HG03103 (cell line): Measurements from ENCODE around the gene MCM3.

Experiments
- ATAC-seq: cut with Tn5 transposase; IDR thresholded peaks from one replicate; pipeline ENCODE4 v1.9.1; 2021; ENCODE audit warnings: low read depth; ENCODE audit not compliant: unreplicated experiment

The MCM3 gene

DNA sequence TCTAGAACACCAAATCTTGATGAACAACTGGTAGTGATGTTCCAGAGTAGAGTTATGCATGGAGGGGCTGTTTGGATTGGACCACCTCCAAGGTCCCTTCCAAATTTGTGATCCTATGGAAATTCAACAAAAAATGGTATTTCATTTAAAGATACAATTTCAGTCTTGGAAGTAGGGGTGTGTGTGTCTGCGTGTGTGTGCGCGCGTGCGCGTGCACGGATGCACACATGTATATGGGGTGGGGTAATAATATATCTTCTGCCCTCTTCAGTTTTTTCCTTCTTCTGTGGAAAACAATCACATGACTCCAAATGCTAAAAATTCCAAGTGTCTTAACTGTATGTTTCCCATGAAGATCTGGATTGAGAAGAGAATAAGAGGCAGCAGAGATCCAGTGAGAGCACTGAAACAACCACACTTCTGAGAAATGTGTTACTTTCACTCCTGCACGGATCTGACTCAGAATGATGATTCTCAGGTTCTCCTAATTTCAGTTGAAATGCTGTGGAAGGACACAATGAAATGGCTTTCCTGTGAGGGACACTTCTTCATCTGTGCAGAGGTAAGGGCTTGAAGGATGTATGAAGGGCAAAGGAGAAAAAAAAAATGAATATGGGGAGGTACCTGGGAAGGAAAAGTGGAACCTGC is 29.7 kb downstream of the MCM3 start:
- no peak for ATAC-seq

DNA sequence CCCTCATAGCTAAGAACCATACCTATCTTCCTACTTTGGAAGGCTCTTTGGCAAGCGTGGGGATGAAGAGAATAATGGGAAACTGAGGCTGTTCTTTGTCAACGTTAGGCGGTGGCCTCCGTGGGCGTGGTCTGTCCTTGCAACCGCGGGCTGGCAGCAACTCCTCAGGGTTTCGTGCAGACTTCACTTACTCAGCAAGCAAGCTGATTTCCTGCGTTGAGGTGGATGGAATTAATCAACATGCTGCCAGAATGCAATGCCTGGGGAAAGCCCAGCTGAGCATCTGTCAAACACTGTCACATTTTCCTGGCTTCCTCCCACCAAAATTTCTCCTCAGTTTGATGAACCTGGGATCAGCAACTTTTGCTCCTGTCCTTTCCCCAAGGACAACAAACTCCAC is 31.0 kb downstream of the MCM3 start:
- no peak for ATAC-seq

DNA sequence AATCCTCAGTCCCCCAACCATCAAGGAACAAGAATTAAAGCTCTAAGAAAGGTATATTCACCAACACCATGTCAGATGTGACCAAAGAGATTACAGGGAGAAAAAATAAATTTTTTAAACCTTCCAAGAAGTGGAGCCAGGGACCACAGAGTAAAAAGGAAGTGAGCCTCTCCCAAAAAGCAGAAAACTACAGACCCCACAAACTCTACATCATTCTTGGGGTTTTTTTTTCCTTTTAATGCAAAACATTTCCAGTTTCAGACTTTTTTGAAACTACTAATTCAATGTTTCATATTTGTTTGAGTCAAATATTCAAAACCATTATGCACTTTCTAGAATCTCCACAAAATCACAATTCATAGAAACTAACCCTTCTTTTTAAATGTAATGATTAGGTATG is 33.4 kb downstream of the MCM3 start:
- no peak for ATAC-seq

DNA sequence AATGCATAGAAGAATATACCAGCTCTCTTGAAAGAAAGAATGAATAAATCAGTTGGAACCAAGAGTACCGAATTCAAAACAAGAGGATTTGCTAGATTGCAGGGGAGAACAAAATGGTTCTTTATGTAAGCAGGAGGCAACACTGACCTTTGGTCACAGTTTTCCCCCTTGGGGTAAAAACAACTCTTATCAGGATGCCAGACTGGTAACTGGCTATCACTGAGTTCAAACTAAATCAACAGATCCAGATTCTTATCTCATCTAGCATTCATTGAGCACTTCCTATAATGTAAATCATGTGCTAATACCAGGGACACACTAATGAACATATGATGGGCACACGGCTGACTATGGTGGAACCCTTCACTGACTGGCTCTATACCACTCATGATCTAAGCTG is 35.5 kb downstream of the MCM3 start:
- no peak for ATAC-seq

DNA sequence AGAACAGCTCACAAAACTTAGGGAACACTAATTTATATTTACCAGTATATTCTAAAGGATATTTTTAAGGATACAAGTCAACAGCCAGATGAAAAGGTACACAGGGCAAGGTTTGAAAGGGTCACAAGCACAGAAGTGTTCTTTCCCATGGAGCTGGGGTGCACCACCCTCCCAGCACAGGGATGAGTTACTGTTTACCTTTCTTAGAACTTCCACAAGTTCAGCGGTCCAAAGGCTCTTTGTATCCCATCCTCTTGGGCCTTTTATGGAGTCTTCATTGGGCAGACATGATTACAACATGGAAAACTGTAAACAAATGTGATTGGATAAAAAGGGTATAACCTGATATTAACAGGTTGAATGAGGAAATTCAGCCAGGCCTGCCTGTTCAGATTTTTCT is 39.1 kb downstream of the MCM3 start:
- ATAC-seq = no peak

DNA sequence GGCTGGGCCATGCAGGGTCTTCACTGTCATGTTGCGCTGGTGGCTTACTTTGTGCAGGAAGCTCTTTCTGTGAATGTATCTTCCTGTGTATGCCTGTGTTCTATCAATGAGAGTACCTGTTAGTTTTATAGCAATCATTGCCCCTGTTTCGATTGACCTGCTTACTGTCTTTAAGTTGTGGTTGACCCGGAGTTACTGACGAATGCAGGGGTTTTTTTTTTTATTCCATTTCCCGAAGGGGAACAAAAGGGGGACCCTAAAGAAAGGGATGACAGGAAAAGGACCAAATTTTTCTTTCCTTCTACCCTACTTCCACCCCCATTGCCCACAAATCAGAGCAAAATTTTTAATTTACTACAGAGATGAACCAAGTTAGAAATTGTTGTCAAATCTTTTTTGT is 40.1 kb downstream of the MCM3 start, which contains the start of gene IL17F:
Gene IL17F, minus strand, starts transcription at position 101 of the 400 bp plus-strand sequence. Its CDS starts 71 bp downstream, at position 30.
- no peak for ATAC-seq

DNA sequence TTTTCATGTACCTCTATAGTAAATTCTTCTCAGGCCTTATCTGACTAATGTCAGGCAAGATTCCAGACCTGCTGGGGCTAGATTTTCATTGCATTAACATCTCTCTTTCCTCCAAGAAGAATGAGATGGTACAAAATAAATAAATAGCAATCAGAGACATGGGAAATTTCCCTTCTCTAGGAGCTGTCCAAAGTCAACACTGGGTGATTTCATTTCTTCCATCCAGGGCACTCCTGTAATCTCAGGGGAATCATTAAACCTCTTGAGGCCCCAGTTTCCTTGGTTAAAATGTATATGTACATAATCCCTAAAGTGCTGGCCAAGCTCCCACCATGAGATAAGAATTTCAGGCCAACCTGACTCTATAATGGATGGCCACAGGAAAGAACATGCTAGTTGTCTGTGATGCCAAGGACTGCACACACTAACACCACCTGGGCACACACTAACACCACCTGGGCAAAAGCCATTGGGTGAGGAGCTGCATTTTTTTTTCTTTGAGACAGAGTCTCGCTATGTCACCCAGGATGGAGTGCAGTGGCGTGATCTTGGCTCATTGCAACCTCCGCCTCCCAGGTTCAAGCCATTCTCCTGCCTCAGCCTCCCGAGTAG is 41.2 kb downstream of the MCM3 start:
- no peak for ATAC-seq

DNA sequence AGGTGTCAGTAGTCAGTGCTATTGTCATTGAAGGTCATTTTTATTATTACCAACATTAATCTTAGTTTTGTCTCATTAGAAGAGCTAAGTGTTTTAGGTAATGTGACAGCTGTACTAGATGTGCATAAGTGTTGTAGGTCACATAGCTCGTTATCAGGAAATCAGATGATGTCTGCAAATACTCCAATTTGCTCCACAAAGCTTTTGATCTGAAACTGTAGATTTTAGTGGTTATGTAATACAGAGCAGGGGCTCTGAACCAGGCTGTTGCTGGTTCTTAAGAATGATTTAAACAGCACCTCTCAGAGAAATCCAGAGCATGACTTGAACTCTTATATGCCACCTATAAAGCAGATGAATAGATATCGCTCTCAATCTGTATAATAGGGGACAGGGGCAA is 42.7 kb downstream of the MCM3 start:
- ATAC-seq = no peak

DNA sequence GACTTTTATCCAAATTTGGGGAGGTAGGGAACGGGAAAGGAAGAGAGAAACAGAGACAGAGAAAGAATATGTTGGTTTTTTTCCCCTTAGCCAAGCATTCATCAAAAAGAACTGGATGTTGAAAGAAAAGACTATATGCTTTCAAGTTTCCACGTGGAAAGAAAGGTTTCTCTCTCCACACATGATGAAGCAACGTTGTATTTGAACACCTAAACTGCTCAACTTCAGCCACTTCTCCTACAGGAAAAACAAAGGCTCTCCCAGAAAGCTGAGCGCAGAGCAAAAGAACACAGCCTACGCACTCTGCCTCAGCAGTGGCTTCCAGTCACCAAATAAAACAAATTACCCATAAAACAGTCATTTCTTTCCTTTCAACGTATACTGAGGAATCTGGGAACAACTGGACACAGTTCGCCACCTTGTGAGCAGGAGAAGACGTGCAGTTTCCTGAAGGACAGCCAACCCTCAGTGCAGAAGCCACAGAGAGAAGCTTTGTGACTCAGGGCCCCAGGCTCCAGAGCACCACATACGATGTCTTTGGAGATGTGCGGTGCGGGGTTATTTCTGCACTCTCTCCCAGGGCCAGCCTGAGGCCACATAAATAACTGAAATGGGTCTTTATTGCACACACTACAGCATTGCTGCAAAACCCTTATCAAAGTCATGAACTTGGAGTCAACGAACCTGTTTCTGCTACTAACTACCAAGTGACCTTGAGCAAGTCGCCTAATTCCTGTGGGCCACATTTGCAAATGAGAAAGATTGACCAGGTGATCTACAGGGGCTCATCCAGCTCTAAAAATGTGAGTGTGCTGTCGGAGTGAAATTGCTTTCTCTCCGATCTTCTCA is 50.3 kb downstream of the MCM3 start:
- ATAC-seq = peak; percentile 85

DNA sequence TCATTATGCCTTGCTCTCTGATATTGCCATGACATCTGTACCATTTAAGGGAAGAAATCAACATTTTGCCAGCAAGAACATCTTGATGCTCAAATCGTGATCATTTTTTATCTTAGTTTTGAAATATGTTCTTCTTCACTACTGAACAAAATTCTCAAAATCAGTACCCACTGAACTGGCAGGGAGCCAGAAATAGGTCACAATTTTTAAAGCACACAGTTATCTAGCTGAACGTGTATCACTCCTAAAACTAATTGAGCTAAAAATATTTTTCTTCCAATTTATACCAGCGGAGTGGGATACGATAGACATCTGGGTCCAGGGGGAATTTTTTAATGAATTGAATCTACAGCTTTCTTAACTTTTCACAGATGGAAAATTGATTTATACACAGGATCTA is 51.5 kb downstream of the MCM3 start:
- ATAC-seq = no peak

DNA sequence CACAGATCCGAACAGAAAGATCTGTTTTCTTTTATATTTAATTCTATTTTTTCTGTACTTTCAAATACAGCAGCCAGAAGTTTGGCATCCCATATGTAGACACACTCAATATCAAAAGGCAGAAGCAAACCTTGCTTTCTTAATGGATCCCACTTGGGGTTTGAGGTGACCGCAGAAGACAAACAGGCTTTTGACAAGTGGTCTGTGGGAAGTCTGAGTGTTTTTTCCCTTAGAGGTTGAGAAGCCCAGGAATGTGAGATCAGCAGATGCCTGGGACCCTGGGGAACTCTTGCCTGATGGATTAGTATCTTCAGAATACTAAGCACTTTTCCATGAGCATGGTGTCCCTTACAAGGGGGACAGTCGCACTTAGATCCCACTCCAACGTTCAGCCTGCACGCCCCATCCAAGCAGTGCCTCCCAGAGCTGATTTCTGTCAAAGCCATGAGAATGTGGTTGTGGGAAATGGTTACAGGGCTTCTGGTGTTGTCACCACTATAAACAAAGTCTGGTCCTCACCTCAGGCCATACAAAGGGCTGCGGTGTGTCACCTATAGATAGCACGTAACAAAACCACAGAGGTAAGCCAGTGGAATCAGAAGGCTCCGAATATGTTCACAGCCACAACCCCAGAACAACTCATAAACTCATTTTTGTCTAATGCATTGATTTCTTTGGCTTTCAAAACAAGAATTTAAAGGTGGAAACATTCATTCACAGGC is 53.0 kb downstream of the MCM3 start:
- ATAC-seq = no peak

DNA sequence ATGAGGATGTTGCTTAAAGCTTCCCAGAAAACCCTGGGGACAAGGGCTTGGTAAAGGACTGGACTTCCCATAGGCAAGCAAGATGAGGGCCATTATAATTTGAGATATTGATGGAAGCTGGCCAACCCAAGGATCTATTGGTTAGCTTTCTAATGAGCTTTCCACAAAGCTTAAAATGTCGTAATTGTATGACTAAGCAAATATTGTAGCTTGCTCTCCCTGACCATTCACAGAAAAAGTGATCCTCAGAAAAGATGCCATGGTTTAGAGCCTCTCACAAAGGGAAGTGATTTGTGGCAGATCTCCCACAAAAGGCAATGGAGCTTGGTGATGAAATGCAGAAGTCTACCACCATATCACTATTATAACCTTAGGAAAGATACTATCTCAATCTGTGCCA is 53.9 kb downstream of the MCM3 start:
- ATAC-seq = no peak

DNA sequence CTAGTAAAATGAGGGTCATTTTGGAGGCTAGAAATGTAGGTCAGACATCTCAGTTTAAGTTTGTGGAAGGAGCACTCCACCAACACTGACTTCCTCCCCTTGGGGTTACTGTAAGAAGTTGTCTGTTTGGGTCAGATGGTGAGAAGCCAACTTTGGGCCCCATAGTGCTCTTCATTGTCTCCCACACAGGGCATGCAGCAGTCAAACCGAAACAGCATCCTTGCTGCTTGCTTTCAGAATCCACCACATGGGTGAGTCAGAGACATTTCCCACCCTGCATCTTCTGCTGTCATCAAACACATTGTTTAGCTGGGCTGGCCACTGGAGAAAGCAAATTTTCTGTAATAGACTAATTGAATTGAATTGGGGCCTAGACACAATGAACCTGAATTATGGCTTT is 57.0 kb downstream of the MCM3 start:
- peak; percentile 100 for ATAC-seq

DNA sequence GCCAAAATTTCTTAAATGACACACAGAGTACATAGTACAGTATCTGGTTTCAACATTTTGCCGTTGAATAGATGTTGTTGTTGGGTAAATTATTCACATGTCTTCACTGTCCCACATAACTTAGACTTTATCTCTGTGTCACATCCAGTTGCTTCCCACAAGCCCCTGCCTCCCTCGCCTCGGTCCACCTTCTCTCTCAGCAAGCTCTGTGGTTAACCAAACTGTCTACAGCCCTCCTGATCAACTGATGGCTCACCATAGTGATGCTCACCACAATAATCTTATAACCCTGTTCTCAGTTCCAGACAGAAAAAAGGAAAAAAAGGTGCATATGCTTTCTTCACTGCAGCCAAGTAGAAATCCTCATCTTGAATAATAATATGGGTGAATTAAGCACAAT is 63.2 kb downstream of the MCM3 start:
- ATAC-seq = peak; percentile 64

DNA sequence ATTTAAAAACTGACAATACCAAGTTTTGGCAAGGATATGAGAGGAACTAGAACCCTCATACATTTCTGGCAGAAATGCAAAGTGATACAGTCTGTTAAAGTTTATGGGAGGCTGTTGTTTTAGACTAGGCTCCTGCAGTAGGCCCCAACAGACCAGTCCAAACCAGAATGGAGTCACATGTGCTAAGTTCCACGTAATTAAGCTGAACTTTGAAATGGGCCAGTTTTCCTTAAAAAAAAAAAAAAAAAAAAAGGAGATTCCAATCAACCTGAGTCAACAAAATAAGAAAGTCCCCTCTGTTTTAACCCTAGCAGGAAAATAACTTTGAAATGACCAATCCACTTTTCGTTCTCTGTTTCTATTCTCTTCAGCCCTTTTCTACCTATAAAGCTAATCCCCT is 66.8 kb downstream of the MCM3 start:
- no peak for ATAC-seq

DNA sequence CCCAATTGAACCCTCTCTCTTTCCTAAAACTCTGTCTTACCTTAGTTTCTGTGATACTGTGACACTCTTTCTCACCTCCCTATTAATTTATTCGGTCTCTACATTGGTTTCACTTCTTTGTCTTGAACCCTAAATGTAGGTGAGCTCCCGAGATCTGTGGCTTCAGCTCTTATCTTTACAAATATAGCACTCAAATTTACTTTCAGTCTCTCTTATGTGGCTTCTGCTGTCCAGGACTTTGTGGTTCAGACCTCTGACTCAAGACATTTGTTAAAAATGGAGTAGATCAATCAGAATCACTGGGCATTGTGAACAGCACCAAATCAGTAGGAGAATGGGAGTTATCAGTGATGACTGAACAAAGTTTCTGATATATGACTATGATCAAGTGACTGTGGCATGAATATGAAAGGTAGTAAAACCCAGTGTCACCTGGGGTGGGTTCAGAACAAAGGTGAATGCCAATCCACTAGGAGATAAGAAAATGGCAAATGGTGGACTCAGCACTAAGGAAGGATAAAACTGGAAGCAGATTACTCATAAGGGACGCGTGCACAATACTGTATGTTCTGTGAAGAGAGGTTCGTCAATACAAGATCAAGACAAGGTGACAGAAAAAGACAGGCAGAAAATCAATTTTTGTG is 67.5 kb downstream of the MCM3 start:
- ATAC-seq = no peak

DNA sequence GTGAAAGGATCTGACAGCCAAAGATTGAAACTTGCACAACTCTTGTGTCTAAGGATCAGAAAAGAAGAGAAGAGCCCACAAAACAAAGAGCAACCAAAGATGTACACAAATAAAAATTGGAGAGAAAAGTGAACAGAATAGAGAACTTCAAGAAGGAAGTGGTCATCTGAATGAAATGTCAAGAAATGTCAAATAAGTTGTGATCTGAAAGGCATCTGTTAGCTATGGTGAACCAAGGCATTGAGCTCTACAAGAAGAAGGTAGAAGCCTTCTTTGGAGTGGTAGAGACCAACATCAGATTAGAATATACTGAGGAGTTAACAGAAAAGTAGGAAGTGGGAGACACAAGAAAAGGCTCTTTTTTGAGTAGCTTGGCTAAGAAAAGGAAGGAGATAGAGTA is 68.8 kb downstream of the MCM3 start:
- ATAC-seq = no peak
